Stimulated activated naive CD4-positive, alpha-beta T cell treated with Interleukin-2 at 50 U/mL for 16 hours (primary cell): ENCODE results near the gene EXTL1.

Experiments used
- DNase-seq: peaks from one replicate; lab custom pipeline; 2025; lab: John Stamatoyannopoulos, UW

EXTL1 gene

DNA sequence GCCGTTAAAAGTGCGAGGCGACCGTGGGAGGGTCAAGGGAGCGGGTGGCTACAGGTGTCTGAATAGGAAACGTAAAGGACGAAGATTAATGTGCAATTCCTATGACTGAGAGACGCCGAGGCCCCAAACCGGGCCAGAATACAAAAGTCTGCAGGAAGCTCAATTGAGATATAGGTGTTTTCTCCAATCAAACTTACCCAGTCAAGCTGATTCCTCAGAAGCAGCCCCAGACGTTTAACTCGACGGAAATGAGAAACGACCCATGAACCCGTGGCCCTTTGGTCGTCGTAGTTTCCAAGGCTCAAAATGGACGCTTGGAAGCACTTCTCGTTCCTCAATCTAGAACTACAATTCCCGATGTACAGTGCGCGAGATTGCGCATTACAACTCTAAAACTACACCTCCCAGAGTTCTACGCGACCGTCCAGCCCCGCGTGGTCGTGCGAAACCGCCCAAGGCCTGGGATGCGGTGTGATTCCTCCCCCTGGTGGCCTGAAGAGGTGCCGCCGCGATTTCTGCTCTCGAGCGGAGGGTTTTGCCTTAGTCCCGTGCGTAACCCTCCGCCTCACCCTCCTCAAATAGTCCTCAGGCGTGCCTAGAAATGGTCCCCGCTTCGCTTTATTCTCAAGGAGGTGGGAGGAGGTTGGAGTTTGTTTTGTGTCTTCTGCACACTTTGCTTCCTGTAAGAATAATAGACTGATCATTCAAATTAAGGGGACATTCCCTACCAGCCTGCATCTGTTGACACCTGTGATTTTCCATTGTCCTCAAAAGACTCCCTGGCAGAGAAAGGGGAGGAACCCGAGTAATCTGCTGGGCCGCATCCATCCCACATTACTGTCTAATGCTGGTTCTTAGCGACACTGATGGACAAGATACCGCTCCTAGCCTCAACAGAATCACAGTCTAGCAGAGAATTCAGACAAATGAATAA is 23.5 kb upstream of the EXTL1 start, which contains the start of gene PAFAH2:
Gene PAFAH2 (minus strand): TSS at position 236 of the 934 bp plus-strand sequence. CDS start 7,247 bp downstream, outside the sequence.
- peak; percentile 96 for DNase-seq

DNA sequence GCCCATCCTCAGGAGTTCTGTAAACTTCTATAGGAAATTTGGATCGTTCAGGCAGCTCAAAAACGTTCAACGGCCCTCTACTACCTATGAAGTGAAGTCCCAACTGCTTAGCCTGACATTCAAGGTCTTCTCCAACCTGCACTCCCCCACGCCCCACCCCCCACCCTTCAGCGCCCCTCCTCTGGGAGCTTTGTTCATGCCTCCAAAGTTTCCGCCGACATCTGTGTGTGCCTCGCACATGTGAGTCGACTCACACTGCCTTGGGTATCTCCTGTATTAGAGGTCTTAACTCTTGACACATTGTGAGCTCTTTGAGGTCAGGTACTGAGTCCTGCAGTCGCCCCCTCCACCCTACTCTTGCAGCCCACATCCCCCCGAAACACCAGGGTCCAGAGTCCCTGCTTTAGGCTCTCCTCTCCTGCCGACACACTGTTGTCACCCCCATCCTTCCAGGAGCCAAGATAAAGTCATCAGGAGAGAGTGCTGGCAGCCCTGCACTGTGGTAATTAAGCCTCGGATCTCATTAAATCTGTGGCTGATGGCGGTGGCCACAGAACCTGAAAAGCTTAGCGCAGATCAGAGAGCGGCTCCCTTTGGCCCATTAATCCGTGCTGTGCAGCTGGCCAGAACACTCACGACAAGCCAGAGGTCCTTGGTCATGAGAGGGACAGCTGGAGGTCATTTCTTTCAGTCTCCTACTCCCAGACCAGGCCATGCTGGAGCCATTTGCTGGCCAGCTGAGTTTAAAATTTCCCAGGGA is 22.4 kb upstream of the EXTL1 start:
- no peak for DNase-seq

DNA sequence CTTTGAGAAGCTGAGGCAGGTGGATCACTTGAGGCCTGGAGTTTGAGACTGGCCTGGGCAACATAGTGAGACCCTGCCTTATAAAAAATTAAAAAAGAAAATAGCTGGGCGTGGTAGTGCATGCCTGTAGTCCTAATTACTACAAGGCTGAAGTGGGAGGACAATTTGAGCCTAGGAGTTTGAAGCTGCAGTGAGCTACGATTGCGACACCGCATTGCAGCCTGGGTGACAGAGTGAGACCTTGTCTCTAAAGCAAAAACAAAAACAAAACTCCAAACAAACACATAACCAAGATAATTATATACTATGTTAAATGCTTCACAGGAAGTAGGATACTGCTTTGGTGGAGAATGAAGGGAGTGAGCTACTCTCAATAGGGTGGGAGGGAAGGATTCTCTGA is 18.3 kb upstream of the EXTL1 start:
- DNase-seq: no peak

DNA sequence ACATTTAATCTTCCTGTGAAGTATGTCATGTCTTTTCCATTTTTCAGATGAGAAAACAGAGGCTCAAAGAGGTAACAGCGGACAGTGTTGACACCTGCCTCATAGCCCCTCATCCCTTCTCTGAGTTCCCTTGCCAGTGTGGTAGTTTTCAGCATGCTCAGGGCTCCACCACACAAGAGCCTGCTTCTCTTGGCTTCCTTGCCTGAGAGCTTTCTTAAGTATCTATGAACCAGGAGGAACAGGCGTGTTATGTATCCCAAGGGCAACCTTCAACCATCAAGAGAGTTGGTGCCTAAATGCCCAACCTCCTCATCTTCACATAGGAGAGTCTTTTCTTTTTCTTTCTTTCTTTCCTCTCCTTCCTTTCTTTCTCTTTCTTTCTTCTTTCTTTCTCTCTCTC is 17.8 kb upstream of the EXTL1 start:
- no peak for DNase-seq

DNA sequence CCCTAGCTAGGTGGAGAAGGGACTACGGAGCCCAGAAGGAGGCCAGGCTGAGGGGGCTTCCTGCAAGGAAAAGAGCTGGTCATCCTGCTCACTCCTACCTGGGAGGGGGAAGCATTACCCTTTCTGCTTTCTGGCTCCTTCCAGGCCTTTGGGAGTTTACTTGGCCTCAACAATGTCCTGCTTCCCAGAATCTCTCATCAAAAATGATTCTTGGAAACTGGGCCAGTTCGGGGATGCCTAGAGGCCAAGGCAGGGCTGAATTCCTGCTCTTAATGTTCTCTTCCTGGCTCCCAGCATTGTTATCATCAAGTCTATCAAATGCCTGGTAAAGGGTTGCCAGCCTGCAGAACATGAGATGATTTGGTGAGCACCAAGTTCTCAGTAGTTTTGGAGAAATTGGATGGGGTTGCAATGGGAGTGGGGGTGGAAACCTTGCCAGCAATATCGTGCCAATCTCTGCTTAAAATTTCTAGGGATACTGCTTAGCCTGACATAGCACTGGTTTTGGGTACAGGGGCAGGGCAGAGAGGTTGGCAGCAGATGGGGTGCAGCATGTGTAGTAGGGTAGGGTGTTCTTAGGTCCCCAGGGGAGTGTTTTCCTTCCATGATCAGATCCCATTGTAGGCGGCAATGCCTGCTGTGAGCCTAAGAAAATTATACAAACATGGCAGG is 16.0 kb upstream of the EXTL1 start:
- no peak for DNase-seq

DNA sequence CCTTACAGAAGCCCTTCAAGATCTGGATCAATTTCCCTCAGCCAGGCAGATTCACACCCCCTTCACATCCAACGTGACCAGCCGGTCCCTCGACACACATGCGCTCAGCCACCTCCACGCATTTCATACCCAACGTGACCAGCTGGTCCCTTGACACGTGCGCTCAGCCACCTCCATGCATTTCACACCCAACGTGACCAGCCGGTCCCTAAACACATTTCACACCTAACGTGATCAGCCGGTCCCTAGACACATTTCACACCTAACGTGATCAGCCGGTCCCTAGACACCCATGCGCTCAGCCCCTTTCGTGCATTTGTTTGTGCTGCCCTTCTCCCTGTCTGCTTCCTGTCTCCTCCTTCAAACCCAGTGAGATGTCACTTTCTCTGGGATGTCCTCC is 14.9 kb upstream of the EXTL1 start:
- DNase-seq: no peak

DNA sequence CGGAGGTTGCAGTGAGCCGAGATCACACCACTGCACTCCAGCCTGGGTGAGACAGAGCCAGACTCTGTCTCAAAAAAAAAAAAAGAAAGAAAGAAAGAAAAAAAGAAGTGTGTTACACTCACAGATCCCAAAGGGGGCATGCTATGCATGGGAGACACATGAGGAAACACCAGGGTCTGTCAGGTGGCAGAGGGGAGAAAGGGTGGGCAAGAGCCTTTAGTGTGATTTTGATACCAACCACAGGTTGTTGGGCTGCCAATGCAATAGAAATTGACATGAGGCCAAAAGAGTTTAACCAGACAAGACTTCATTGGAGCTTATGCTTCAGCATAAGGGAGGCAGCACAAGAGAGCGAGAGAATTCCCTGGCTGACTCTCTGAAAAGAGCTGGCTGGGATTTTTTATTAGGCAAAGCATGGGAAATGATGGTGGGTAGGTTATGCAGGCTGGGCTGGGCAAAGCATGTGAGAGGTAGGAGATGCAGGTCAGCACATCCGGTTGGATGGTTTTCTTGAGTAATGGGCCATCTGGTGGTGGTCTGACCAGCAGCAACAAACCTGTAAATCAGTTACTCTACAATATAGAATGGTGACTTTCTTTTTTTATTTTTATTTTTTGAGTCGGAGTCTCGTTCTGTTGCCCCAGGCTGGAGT is 11.7 kb upstream of the EXTL1 start:
- no peak for DNase-seq

DNA sequence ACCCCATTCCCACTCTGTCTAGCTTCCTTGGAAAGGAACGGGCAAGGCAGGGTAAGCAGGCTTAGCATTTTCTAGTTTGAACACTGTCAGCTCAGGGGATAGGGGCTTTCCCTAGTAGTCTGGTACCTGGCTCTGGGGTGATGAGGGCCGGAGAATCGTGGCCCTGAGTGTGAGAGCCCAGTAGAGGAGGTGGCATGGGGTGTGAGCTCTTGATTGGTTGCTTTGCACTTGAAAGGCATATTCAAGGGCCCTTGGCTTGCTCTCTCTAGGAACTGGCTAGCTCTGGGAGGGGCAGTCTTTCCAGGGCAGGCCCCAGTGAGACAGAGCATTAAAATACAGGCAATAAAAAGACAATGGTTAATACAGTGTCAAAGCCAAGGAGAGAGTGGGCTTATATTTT is 10.8 kb upstream of the EXTL1 start:
- DNase-seq: no peak

DNA sequence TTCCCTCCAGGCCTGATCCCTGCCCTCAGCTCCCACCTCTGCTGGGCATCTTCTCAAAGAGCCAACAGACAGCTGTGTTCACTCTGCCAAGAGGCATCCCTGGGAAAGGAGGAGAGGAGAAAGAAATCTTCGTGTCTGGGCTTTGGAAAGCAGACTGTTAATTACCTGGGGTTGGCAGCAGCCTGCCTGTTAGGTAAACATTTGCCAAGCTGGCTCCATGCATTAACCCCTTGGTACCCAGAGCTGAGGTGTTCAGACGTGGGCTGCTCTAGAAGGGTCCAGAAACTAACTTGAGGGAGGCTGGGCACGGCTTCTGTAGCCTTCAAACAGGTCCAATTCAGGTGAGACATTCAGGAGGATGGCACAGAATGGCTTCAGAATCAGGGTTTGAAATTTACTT is 8.7 kb upstream of the EXTL1 start:
- DNase-seq: no peak

DNA sequence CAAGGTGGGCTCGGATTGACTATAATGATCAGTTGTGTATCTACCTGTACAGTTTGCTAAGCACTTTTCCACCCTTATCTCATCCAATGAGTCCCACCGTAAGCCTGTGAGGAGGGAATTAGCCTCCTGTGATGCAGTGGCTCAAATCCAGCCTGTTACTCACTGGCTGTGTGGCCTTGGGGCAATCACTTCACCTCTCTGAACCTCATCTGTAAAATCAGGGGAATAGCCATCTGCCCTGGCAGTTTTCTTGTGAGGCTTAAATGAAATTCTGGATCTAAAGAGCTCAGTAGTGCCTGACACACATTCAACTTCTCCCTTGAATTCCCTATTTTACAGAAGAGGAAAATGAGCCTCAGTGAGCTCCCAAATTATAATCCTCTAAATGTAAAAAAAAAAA is 7.4 kb upstream of the EXTL1 start:
- no peak for DNase-seq

DNA sequence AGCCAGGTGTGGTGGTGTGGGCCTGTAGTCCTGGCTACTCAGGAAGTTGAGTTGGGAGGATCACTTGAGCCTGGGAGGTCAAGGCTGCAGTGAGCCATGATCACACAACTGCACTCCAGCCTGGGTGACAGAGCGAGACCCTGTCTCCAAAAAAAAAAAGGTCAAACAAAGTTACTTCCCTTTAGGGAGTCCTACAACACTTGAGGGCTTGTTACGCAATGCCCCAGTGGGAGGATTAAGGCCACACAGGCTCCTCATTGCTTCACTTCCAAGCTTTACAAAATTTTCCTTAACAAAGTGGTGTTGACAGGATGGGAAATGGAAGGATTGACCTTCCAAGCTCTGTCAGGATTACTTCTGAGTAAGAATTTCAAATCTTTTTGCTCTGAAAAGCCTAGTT is 6.2 kb upstream of the EXTL1 start:
- no peak for DNase-seq

DNA sequence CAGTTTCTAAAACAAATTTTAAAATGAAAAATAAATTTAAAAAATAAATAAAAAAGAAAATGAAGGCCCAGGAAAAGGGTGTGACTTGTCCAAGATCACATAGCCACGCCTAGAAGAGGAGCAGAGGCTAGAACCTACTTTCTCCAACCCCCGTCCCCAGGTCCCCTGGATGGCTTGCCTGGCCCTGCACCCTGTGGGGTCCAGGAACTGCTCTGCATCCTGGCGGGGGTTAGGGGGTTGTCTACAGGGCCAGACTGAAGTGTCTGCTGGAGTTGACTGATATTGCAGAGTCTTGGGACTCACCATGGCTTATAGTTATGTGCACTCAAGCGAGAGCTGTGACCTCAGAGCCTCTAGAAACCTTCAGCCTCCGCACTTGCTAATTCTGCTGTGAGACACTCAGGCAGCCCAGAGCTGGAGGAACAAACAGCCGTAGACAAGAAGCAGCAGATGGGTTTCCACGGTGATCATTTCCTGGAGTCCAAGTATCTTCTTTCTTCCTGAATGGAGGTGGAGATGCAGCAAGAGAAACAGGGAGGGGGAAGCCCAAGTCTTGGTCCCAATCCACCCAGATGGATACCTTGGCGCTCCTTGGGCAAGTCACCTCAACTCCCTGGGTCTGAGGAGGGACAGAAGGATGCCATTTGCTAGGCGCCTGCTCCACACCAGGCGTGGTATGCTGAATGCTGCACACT is 5.2 kb upstream of the EXTL1 start:
- DNase-seq: no peak

DNA sequence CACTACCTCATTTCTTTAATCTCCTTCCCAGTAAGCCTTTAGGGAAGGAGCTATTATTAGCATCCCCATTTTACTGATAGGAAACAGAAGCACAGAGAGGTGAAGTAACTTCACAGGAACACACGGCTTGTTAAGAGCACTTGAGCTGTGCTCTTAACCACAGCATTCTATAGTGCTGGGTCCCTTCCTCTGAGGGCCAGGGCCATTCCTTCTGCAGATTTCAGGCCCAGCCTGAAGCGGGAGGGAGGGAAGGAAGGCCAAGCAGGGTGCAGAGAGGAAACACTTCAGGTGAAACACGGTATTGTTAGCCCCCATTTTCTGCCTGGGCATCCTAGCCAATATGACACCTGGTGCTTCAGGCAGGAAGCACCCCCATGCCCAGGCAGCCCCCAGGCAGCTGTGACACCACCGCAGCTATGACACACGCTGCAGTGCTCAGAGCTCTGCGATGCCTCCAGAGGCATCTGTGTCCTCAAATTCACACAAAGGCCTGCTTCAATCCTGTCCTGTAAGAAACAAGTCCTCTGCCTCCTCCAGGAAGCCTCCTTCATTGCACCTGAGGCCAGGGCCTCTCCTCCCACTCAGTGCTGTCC is 4.5 kb upstream of the EXTL1 start:
- DNase-seq: no peak

DNA sequence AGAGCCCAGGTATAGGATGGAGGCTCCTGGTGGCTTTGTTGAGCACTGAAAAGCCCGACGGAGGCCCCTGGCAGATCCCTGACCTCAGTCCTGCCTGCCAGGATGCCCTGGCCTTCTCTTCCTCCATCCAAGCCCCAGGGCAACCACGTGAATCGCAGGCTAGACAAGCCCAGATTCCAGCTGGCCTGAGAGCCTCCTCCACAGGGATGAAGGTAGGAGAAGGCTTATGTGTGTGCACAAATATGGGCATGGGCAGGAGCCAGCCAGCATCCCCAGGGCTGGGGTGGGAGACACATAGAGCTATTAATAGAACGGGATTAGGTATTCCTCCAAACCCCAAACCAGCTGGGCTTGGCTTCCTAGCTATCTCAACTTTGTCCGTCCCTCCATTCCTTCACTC is 4.0 kb upstream of the EXTL1 start:
- no peak for DNase-seq

DNA sequence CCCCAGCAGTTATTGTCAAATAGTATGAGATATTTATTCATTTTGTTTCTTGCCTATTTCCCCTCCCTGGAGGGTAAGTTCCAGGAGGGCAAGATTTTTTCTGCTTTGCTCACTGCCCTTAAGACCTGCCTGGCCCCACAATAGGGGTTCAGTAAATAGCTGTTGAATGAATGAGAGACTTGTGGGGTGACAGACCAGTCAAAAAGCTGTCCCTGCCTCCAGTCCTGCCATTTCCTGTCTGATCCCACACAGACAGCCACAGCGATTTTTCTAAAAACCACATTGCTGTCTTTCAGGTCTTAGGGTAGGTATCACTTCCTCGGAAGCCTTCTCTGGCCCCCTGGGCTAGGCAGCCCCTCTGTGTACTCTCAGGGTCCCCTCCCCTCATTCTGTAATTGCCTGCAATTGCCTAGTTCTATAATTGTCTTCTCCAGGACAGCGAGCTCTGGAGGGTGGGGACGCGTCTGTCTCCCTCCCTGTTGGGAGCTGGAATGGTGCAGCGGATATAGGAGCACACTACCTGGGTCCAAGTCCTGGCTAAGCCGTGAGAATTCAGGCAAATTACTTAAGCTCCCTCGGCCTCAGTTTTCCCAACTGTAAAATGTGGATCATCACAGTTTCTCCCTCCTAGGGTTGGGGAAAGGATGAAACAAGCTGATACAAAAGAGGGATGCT is 1.8 kb upstream of the EXTL1 start:
- no peak for DNase-seq

DNA sequence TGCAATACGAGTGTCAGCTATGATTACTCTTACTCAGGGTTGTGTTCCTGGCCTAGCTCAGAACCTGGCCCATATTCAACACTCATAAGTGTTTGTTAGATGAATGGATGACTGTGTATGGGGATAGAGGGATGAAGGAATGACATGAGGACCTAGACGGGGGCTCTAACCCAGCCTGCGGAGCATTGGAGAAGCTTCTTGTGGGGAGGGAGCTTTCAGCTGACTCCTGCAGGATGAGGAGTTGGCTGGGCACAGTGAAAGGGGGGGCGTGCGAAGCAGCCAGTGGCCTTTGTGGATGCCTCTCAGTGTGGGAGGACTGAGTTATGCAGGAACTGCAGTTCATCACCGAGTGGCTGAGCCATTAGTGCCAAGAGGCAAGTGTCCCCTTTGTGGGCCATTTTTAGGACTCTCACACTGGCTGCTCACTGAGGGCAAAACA is 1.2 kb upstream of the EXTL1 start:
- DNase-seq: no peak

DNA sequence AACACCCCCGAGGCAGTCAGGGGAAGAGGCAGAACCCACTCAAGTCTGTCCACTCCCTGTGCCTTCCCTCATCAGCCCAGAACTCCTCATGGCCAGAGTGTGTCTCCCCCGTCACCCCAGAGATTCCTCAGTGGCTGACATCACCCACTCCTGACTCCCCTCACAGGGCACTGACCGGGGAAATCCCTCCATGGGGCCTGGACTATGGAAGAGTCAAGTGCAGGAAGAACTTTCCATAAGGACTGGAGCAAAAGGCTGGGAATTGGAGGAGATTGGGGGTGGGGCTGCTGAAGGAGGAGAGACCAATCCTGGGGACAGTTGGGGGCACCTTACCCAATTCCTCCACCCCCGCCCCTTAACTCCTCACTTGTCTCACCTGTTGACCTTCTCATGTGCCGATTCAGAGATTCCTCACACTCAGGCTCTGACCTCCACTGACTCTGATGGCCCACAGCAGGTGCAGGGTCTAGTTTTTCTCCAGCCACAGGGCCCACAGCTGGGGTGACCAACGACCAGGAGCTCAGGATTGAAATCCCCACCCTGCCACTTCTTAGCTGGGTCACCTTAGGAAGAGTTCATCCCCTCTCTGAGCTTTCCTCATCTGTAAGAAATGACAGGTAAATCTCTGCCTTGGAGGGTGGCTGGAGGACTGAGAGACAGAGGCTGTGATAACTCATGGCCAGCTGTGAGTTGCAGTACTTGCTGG is 481 bp upstream of the EXTL1 start:
- DNase-seq: no peak

DNA sequence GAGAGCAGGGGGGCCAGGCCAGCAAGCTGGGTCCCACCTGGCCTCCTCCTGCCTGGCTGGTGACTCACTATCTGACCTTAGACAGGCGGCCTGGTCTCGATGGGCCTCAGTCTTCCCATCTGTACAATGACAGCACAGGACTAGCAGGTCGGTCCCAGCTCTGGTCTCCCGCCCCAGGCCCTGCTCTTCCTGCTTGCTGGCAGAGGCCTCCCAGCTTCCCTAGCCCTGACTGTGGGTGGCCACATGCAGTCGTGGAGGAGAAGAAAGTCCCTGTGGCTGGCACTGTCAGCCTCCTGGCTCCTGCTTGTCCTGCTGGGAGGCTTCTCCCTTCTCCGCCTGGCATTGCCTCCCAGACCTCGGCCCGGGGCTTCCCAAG is 817 bp downstream of the EXTL1 start:
- no peak for DNase-seq

DNA sequence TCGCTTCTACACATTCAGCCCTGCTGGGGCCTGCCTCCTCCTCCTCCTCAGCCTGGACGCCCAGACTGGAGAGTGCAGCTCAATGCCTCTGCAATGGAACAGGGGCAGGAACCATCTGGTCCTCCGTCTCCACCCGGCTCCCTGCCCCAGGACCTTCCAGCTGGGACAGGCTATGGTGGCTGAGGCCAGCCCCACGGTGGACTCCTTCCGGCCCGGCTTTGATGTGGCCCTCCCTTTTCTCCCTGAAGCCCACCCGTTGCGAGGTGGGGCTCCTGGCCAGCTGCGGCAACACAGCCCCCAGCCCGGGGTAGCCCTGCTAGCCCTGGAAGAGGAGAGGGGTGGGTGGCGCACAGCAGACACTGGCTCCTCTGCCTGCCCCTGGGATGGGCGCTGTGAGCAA is 1.4 kb downstream of the EXTL1 start:
- no peak for DNase-seq

DNA sequence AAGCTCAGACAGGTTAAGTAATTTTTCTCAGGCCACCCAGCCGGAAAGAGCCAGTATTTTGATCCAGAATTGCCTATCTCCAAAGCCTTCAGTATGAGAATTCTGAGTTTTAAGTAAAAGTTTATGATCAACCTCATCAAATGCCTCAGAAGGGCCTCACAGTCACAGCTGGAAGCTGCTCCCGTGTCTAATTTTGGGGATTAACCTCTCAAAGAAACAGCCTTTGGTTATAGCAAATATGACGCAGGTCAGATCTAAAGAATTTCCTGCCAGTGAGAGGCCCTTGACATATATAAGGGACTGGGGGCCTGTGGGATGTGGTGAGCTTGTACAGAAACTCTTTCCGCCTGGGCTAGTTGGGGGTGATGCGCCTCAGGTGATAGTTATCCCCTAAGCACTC is 2.3 kb downstream of the EXTL1 start:
- DNase-seq: no peak
